DMS 273 treated with DMSO at 0.1 percent for 48 hours (cell line): ENCODE results near the gene PFDN4.

Experiments
- DNase-seq: peaks from one replicate; lab custom pipeline; 2025; lab: John Stamatoyannopoulos, UW

PFDN4 gene

GRCh38 chr20:54207743-54208547 lies at the start of gene PFDN4:
TSS of gene PFDN4 (plus strand) at chr20:54208087. CDS start at chr20:54208101, 14 bp downstream.
- DNase-seq, result peak; percentile 64

- no peak for DNase-seq
These were observed 49.7 kb upstream of the PFDN4 start for GRCh38 chr20:54158226-54158625.

- DNase-seq, result no peak
These were observed 49.0 kb upstream of the PFDN4 start for GRCh38 chr20:54158856-54159418.

- DNase-seq, result no peak
These were observed 47.6 kb upstream of the PFDN4 start for GRCh38 chr20:54160065-54161007.

GRCh38 chr20:54161008-54161820 lies 46.7 kb upstream of the PFDN4 start:
- no peak for DNase-seq

GRCh38 chr20:54161821-54162149 lies 46.1 kb upstream of the PFDN4 start:
- no peak for DNase-seq

GRCh38 chr20:54162378-54163009 lies 45.4 kb upstream of the PFDN4 start:
- no peak for DNase-seq

- no peak for DNase-seq
These were observed 44.5 kb upstream of the PFDN4 start for GRCh38 chr20:54163402-54163801.

- DNase-seq, result no peak
These were observed 42.9 kb upstream of the PFDN4 start for GRCh38 chr20:54165014-54165413.

- no peak for DNase-seq
These were observed 42.1 kb upstream of the PFDN4 start for GRCh38 chr20:54165803-54166202.

GRCh38 chr20:54166987-54167662 lies 40.8 kb upstream of the PFDN4 start:
- no peak for DNase-seq

- no peak for DNase-seq
These were observed 39.7 kb upstream of the PFDN4 start for GRCh38 chr20:54167909-54168872.

GRCh38 chr20:54168961-54169862 lies 38.7 kb upstream of the PFDN4 start:
- no peak for DNase-seq

GRCh38 chr20:54170026-54170471 lies 37.8 kb upstream of the PFDN4 start:
- no peak for DNase-seq

- DNase-seq, result no peak
These were observed 36.9 kb upstream of the PFDN4 start for GRCh38 chr20:54170963-54171362.

GRCh38 chr20:54172532-54172855 lies 35.4 kb upstream of the PFDN4 start:
- peak; percentile 16 for DNase-seq

- no peak for DNase-seq
These were observed 34.8 kb upstream of the PFDN4 start for GRCh38 chr20:54172856-54173652.
